Pancreas (tissue), 10 donors: ENCODE measurements around the gene TNRC6C. TPM values are rescaled to one million over a fixed set of nuclear protein-coding genes. Genes with fewer than 3 reads are reported as not detected.

Experiments used
- ATAC-seq, 4 donors: fragments of 200-7000 bp; cut with Tn5 transposase; one replicate each; pipeline versions ENCODE4 v1.8.0 to v1.9.1; 2020; ENCODE audit warnings: mild to moderate bottlenecking in 4 of 4, moderate library complexity in 4 of 4
- DNase-seq, 6 donors: peaks; one replicate each; pipeline ENCODE4 v3.0.0-alpha.2; 2020
- FAIRE-seq: peaks from 2 replicates; lab custom pipeline; 2012; peaks lifted over from hg19 to GRCh38; lab: Jason Lieb, UNC
- H3K27ac ChIP-seq, 4 donors: fragments of 200-600 bp; sonication (generic); 1 replicate in 3 of 4; 2 replicates in 1 of 4; pipeline versions ENCODE4 v1.5.0 to v1.8.0; 2020
- H3K27me3 ChIP-seq, 4 donors: fragments of 200-600 bp; one replicate each; pipeline ENCODE4 v1.8.0; 2021
- H3K36me3 ChIP-seq, 3 donors: fragments of 200-600 bp; sonication (generic) in 1 of 3; one replicate each; pipeline versions ENCODE4 v1.5.0 to v1.8.0; 2020 to 2021
- H3K4me1 ChIP-seq, 3 donors: fragments of 200-600 bp; one replicate each; pipeline ENCODE4 v1.8.0; 2021
- H3K4me3 ChIP-seq, 4 donors: fragments of 200-600 bp; sonication (generic) in 2 of 4; one replicate each; pipeline versions ENCODE4 v1.5.0 to v1.8.0; 2020 to 2021
- H3K9me3 ChIP-seq, 4 donors: fragments of 200-600 bp; one replicate each; pipeline ENCODE4 v1.8.0; 2021
- CTCF ChIP-seq, 4 donors: fragments of 200-600 bp; sonication (generic) in 3 of 4; IDR thresholded peaks; one replicate each; pipeline versions ENCODE4 v1.5.0 to v1.8.0; 2021; ENCODE audit warnings: antibody characterized with exemption in 4 of 4
- WGBS, 2 donors: extraction: QIAGEN DNeasy Blood & Tissue Kit; methylation state at CpG; one replicate each; pipeline ENCODE4 v1.1.7; 2013; 5-methylcytosine and 5-hydroxymethylcytosine counted together
- intact Hi-C, 3 donors: fragments of 100-400 bp; cut with DNase I; formaldehyde crosslinking; loops; one replicate each; pipeline versions ENCODE4 v1.11.1 to v1.14.2; 2022
- polyA plus RNA-seq, 2 donors: library from polyadenylated mRNA; stranded (reverse); fragments of 200-250 nt; gene quantifications; one replicate each; pipeline ENCODE4 v1.2.3, GENCODE V29; 2013
- total RNA-seq, 6 donors: library from RNA; stranded (reverse); fragmentation: NEBNext Ultra II Directional in 4 of 6; extraction: Animal tissue kit (Norgen Biotek cat#: 25700) in 4 of 6; gene quantifications; one replicate each; pipeline versions ENCODE4 v1.2.1 to v1.2.4, GENCODE V29; 2021 to 2023
- donor health status: healthy with polysubstance abuse.
- donor health status: DM: no; HTN: no; CAD: no; lungs with moderate emphysema.
- donor health status: DM: no; HTN: no; CAD: no.
- donor health status: control.
- donor health status: control.
- donor health status: Bipolar disorder and iron deficiency.
- donor health status: DM: yes; HTN: yes; CAD: no.
- donor health status: DM: no; HTN: no; CAD: no.
- donor health status: DM: no; HTN: no; CAD: no.
- donor health status: DM: yes; HTN: yes; CAD: no.

TNRC6C gene
- total and polyA plus RNA-seq, 8 donors: 4.0 to 15.5 (median 7.7) TPM

- Histone ChIP-seq H3K27me3 (no peaks in the 10 kb centered on the region), H3K4me1 (peaks cover 3 to 23% (median 6%) of the 10 kb centered on the region in 3 donors), H3K4me3 (peak overlapping the region in 3 of 4 donors; percentile 53 to 67 (median 55)), H3K27ac (peak overlapping the region; percentile 29 to 74 (median 61)), H3K9me3 (no peaks in the 10 kb centered on the region), H3K36me3 (no peaks in the 10 kb centered on the region)
- no peak for FAIRE-seq
- TF ChIP-seq CTCF (IDR thresholded peaks at IDR 0.05): no peak
- no peak for ATAC-seq
- no peak for DNase-seq
- intact Hi-C loops: no loop called here
- WGBS, 2 donors: 0% methylated on average over 41 to 79 of the region's 79 CpGs
These were observed 218 bp downstream of the TNRC6C start for GRCh38 chr17:77958716-77959125.

GRCh38 chr17:77959126-77959925 is 823 bp downstream of the TNRC6C start:
- Histone ChIP-seq H3K36me3 (no peaks in the 10 kb centered on the region), H3K27me3 (no peaks in the 10 kb centered on the region), H3K27ac (no peak overlapping the region), H3K4me1 (peaks cover 4 to 23% (median 6%) of the 10 kb centered on the region in 3 donors), H3K9me3 (no peaks in the 10 kb centered on the region), H3K4me3 (peak overlapping the region; percentile 40 to 67 (median 56))
- intact Hi-C loops: no loop called here
- WGBS, 2 donors: 1% methylated on average over 60 to 92 of the region's 92 CpGs
- FAIRE-seq: no peak
- DNase-seq: peak in 5 of 6 donors; percentile 16 to 71 (median 48)
- no peak for ATAC-seq
- no peak for TF ChIP-seq CTCF (IDR thresholded peaks at IDR 0.05)

GRCh38 chr17:77959926-77960521 is 1.5 kb downstream of the TNRC6C start:
- no peaks in the 10 kb centered on the region for H3K9me3 ChIP-seq
- 64 to 67% methylated on average over 23 of the region's 23 CpGs for WGBS, 2 donors
- peaks cover 4 to 23% (median 6%) of the 10 kb centered on the region in 3 donors for H3K4me1 ChIP-seq
- DNase-seq: no peak
- no peak for FAIRE-seq
- peak overlapping the region; percentile 40 to 67 (median 56) for H3K4me3 ChIP-seq
- H3K36me3 ChIP-seq: no peaks in the 10 kb centered on the region
- H3K27me3 ChIP-seq: no peaks in the 10 kb centered on the region
- no peak overlapping the region for H3K27ac ChIP-seq
- no peak for TF ChIP-seq CTCF (IDR thresholded peaks at IDR 0.05)
- no peak for ATAC-seq
- intact Hi-C loops: no loop called here

GRCh38 chr17:77961741-77962140 is 3.2 kb downstream of the TNRC6C start:
- no peak overlapping the region for H3K4me3 ChIP-seq
- FAIRE-seq: no peak
- no peak for DNase-seq
- WGBS, 2 donors: 92 to 94% methylated on average over 4 of the region's 4 CpGs
- TF ChIP-seq CTCF (IDR thresholded peaks at IDR 0.05): no peak
- peaks cover 4 to 23% (median 6%) of the 10 kb centered on the region in 3 donors for H3K4me1 ChIP-seq
- H3K36me3 ChIP-seq: no peaks in the 10 kb centered on the region
- ATAC-seq: no peak
- H3K27ac ChIP-seq: no peak overlapping the region
- H3K27me3 ChIP-seq: no peaks in the 10 kb centered on the region
- intact Hi-C loops: no loop called here
- H3K9me3 ChIP-seq: no peaks in the 10 kb centered on the region
